Measurements from ENCODE around the gene MAP2K7.

DNA sequence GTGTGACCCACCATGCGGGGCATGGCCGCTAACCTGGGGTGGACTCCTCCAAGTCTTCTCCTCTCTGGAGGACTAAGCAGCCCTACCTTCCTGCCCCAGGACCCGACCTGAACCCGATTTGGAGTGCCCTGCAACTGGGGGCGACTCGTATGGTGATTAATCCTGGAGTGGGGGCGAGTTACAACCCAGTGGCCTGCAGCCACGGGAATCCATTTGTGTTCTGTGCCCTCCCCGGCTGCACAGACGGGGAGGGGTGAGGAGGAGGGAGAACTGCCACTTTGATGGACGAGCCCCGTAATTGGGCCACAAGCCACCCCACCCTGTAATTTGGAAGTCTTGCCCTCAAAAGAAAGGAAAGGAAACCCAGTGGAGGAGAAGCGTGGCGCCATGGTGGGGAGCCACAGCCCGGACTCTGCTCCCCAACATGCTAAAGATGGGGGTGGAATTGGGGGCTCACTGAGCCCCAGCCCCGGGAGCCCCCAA is 47.5 kb upstream of the MAP2K7 start:
- TF ChIP-seq POLR2AphosphoS5 (IDR thresholded peaks at IDR 0.05; ENCODE audit: low read depth, low read length) (no peak), POLR2A (IDR thresholded peaks at IDR 0.05; ENCODE audit: low read depth, low read length) (no peak), TAF1 (IDR thresholded peaks at IDR 0.05; ENCODE audit: borderline replicate concordance, low read depth, low read length) (no peak)
